ENCODE results near the gene DCTN2.

- TF ChIP-seq CTCF (conservative IDR thresholded peaks at IDR 0.05; ENCODE audit: low read length): no peak
- no peak for TF ChIP-seq EZH2phosphoT487 (IDR thresholded peaks at IDR 0.05; ENCODE audit: borderline replicate concordance, low read depth, low read length)
These were observed 56.9 kb downstream of the DCTN2 start for GRCh38 chr12:57490126-57490525.
